RWPE1 (cell line): ENCODE measurements around the gene TSG101.
A peak's percentile ranks its signal among the peaks of the same experiment; 100 is the strongest.

Experiments
- CTCF ChIA-PET: fragments of 350-600 bp; sonication (Branson Sonifier 250); formaldehyde crosslinking; extraction: SDS; loops from one replicate; lab custom pipeline; 2021; lab: Yijun Ruan, JAX
- POLR2A ChIA-PET: fragments of 400-600 bp; formaldehyde crosslinking; extraction: SDS; loops from one replicate; lab custom pipeline; 2020; ENCODE audit warnings: antibody characterized with exemption; ENCODE audit not compliant: low non-redundant PET; lab: Yijun Ruan, JAX
- DNase-seq: peaks from one replicate; pipeline ENCODE4 v3.0.0; 2012; ENCODE audit warnings: low spot score
- H3K27ac ChIP-seq: fragments of 450-650 bp; 2 replicates; pipeline ENCODE4 v1.5.1; 2017
- TF ChIP-seq, protein P1 (sequence below): fragments of 450-650 bp; conservative IDR thresholded peaks from 2 replicates; pipeline ENCODE4 v1.5.1; 2017; ENCODE audit warnings: low read depth, mild to moderate bottlenecking

Gene TSG101

DNA sequence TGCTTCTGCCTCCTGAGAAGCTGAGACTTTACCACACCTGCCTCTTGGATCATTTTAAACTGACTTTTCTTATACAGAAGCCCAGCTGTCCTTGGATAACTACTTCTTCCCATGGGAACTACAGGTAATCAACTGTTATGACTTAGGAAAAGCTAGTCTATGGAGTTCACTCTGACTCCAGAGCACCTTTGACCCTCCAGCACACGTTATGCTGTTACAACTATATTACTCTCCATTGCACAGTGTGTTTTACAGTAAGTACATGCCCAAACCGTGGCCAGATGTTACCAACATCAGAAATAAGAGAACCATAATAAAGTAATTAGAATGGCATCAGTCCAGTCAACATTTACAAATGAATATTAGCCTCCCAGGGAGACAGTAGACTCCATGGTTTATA, 21.3 kb upstream of the TSG101 start:
- CTCF ChIA-PET = no interaction called here

GRCh38 chr11:18540207-18541009, 13.7 kb upstream of the TSG101 start:
- TF ChIP-seq, protein P1, sequence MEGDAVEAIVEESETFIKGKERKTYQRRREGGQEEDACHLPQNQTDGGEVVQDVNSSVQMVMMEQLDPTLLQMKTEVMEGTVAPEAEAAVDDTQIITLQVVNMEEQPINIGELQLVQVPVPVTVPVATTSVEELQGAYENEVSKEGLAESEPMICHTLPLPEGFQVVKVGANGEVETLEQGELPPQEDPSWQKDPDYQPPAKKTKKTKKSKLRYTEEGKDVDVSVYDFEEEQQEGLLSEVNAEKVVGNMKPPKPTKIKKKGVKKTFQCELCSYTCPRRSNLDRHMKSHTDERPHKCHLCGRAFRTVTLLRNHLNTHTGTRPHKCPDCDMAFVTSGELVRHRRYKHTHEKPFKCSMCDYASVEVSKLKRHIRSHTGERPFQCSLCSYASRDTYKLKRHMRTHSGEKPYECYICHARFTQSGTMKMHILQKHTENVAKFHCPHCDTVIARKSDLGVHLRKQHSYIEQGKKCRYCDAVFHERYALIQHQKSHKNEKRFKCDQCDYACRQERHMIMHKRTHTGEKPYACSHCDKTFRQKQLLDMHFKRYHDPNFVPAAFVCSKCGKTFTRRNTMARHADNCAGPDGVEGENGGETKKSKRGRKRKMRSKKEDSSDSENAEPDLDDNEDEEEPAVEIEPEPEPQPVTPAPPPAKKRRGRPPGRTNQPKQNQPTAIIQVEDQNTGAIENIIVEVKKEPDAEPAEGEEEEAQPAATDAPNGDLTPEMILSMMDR = peak; percentile 45
- peak; percentile 40 for DNase-seq
- H3K27ac ChIP-seq = no peak overlapping the region
- ChIA-PET CTCF (interaction anchor here (0.6 to 1.4 kb wide), 11 partner anchors 9 to 262 kb away, joined by 3 to 6 read pairs (median 3); partner anchors contain the start of gene UEVLD), POLR2A (no interaction called here)

More for the DNA sequence above, 21.3 kb upstream of the TSG101 start:
- TF ChIP-seq, protein P1 = no peak
- no peak overlapping the region for H3K27ac ChIP-seq
- POLR2A ChIA-PET = no interaction called here
- DNase-seq = no peak

DNA sequence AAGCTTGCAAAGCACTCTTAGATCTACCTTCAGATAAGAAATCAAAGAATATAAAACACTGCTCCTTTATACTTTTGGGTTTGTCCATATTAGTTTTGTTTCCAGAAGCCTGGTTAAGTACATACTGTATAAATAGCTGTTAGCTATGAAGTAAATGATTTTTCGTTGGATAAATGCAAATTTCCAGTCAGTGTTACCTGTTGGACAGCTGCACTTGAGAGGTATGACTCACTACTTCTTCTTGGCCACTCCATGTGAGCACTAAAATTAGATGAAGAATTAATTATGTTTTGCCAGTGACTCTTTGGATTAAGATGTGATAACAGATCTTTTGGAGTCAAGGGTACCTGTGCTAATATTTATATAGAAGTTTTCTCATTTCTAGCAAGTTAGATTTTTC, 9.5 kb upstream of the TSG101 start:
- POLR2A ChIA-PET = no interaction called here
- no peak for DNase-seq

DNA sequence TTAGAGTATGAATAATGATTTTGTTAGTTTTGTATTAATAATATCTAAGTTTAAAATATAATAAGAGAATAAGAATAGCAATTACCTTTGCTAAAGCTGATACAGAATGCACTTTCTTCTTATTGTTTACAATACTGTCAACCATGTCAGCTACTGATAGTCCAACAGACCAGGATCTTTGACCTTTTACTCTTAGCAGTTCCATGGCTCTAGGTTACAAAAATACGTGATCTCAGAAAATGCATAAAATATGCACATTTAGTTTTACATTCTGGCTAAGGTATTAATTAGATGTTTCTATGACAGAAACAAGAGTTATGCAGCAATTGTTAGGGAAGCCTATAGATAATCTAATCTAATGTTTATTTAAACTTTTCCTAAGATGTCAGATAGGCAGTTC, 7.5 kb upstream of the TSG101 start:
- H3K27ac ChIP-seq = no peak overlapping the region
- no peak for DNase-seq
- TF ChIP-seq, protein P1 = no peak
- CTCF ChIA-PET = no interaction called here
- POLR2A ChIA-PET = no interaction called here

More for the DNA sequence above, 9.5 kb upstream of the TSG101 start:
- CTCF ChIA-PET = no interaction called here
- TF ChIP-seq, protein P1 = no peak
- H3K27ac ChIP-seq = no peak overlapping the region

DNA sequence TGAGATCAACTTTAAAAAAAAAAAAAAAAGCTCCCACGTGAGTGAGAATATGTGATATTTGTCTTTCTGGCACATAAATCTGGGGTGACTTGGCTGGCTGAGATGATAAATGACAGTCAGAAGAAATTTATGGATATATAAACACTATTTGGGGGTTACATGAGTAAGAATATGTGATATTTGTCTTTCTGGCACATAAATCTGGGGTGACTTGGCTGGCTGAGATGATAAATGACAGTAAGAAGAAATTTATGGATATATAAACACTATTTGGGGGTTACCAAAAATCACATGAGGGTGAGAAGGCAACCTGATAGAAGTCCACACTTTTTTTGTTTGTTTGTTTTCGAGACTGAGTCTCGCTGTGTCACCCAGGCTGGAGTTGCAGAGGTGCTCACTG, 6.6 kb upstream of the TSG101 start:
- CTCF ChIA-PET = interaction anchor here (0.7 kb wide), 1 partner anchor 264 kb away, joined by 3 read pairs; no protein-coding TSS in a partner anchor
- TF ChIP-seq, protein P1 = no peak
- POLR2A ChIA-PET = no interaction called here
- DNase-seq = no peak
- no peak overlapping the region for H3K27ac ChIP-seq

DNA sequence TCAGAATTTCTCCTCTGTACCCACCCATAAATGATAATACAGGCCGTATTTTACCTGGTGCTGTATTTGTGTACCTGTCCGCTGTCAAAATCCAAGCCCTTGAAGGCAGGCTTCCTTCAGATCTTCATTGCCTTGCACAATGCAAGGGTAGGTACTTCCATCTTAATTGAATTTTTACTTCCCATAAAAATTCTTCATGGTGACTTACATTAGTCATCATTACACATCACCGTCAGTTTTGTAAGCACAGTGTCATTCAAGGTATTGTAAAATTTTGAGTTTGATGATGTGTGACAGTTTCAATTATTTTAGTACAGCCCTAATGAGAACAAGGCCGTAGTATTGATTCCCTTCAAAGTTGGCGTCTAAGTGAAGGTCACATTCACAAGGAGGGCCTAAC, 770 bp upstream of the TSG101 start:
- ChIA-PET POLR2A (no interaction called here), CTCF (interaction anchor here (0.7 kb wide), 1 partner anchor 185 kb away, joined by 5 read pairs; no protein-coding TSS in a partner anchor)
- TF ChIP-seq, protein P1 = no peak
- DNase-seq = peak; percentile 65
- no peak overlapping the region for H3K27ac ChIP-seq
